Testis (tissue), 2 donors: ENCODE measurements around the gene KLHDC8A.

Experiments used
- POLR2A ChIP-seq: fragments of 450-650 bp; IDR thresholded peaks from one replicate; pipeline ENCODE4 v1.6.1; 2017; ENCODE audit warnings: antibody characterized with exemption, mild to moderate bottlenecking, moderate library complexity
- TF ChIP-seq, protein P1 (sequence below), 3 experiments: fragments of 450-650 bp in 2 of 3; fragments of 200-600 bp in 1 of 3; sonication (generic) in 1 of 3; IDR thresholded peaks; one replicate each; pipeline ENCODE4 v1.5.1; 2016 to 2019; ENCODE audit warnings: antibody characterized with exemption in 3 of 3, mild to moderate bottlenecking in 2 of 3, moderate library complexity in 1 of 3

DNA sequence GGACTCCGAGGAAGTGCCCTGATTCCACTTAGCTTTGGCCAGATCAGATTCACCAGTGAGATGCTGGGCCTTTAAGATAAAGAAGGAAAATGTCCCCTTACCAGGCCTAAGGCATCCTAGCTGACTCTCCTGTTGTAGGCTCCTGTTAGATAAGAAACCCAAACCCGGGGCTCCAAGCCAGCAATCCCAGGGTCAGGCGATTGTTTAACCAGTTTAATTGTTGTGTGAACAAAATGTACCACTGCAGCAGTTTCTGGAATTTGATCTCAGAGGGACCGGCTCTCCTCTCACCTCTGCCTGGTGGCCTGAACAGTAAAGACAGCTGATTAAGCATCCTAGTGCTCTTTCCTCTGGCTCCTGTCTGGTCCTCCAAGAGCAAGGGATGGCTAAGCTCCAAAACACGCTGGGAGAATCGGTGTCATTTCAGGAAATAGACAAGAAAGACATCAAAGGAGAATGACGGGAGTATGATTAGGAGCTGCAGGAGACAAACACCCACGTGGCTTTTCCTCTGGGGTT, 9.3 kb upstream of the KLHDC8A start:
- TF ChIP-seq, protein P1, sequence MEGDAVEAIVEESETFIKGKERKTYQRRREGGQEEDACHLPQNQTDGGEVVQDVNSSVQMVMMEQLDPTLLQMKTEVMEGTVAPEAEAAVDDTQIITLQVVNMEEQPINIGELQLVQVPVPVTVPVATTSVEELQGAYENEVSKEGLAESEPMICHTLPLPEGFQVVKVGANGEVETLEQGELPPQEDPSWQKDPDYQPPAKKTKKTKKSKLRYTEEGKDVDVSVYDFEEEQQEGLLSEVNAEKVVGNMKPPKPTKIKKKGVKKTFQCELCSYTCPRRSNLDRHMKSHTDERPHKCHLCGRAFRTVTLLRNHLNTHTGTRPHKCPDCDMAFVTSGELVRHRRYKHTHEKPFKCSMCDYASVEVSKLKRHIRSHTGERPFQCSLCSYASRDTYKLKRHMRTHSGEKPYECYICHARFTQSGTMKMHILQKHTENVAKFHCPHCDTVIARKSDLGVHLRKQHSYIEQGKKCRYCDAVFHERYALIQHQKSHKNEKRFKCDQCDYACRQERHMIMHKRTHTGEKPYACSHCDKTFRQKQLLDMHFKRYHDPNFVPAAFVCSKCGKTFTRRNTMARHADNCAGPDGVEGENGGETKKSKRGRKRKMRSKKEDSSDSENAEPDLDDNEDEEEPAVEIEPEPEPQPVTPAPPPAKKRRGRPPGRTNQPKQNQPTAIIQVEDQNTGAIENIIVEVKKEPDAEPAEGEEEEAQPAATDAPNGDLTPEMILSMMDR (IDR thresholded peaks at IDR 0.05) = no peak
- no peak for TF ChIP-seq POLR2A
